ENCODE data around the gene DOCK6. TPM values are rescaled to one million over a fixed set of nuclear protein-coding genes. Genes with fewer than 3 reads are reported as not detected.

Gene DOCK6
- total RNA-seq, 1 donor, result 183 TPM

DNA sequence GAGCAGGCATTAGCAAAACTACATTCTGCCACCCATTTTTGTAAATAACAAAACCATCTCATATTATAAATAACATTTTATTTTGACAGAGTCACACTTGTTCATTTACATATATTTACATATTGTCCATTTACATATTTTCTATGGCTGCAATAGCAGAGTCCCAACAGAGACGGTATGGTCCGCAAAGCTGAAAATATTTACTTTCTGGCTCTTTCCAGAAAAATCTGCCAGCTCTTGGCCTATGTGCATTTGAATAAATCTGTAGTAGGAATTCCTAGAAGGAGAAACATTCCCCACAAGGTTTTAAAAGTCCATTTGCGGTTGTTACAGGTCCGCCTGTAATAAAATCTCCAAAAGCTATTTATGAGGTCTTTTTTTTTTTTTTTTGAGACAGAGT, 27.9 kb upstream of the DOCK6 start:
- DNase-seq (ENCODE audit: insufficient read length, low spot score, missing footprints), result peak; percentile 14
- Histone ChIP-seq H3K4me1 (ENCODE audit: insufficient read depth, low read length) (peaks cover 12% of the 10 kb centered on the region), H2AFZ (ENCODE audit: low read length) (no peak overlapping the region), H3K79me2 (ENCODE audit: insufficient read depth, low read length) (no peaks in the 10 kb centered on the region), H3K36me3 (ENCODE audit: insufficient read depth, low read length) (no peaks in the 10 kb centered on the region), H3K9me3 (ENCODE audit: low read depth, low read length) (no peaks in the 10 kb centered on the region), H3K27ac (ENCODE audit: low read depth, low read length) (no peak overlapping the region), H3K4me3 (ENCODE audit: insufficient read depth, low read length) (no peak overlapping the region), H3K27me3 (ENCODE audit: insufficient read depth, low read length) (no peaks in the 10 kb centered on the region), H3K4me2 (ENCODE audit: insufficient read depth, low read length) (no peak overlapping the region), H4K20me1 (ENCODE audit: insufficient read depth, low read length) (no peaks in the 10 kb centered on the region)
- no peak for TF ChIP-seq CTCF (IDR thresholded peaks at IDR 0.05; ENCODE audit: extremely low read depth, low read depth, low read length)

DNA sequence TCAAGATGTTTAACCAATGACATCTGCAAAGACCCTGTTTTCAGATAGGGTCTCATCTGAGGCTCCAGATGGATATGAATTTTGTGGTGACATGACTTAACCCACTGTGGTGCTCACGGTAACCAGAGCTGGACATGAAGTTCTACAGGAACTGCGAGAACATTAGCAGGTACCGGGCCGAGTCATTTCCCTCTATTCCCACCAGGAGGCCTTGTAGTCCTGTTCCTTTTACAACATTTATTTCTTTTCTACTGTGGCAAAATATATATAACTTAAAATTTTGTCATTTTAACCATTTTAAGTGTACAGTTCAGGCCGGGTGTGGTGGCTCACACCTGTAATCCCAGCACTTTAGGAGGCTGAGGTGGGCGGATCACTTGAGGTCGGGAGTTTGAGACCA, 26.0 kb upstream of the DOCK6 start:
- DNase-seq (ENCODE audit: insufficient read length, low spot score, missing footprints), result peak; percentile 56
- H2AFZ ChIP-seq (ENCODE audit: low read length), result no peak overlapping the region
- TF ChIP-seq CTCF (IDR thresholded peaks at IDR 0.05; ENCODE audit: extremely low read depth, low read depth, low read length), result peak; percentile 57
- H3K79me2 ChIP-seq (ENCODE audit: insufficient read depth, low read length), result no peaks in the 10 kb centered on the region
- H3K4me1 ChIP-seq (ENCODE audit: insufficient read depth, low read length), result peaks cover 6% of the 10 kb centered on the region
- no peaks in the 10 kb centered on the region for H3K9me3 ChIP-seq (ENCODE audit: low read depth, low read length)
- H4K20me1 ChIP-seq (ENCODE audit: insufficient read depth, low read length), result no peaks in the 10 kb centered on the region
- H3K36me3 ChIP-seq (ENCODE audit: insufficient read depth, low read length), result no peaks in the 10 kb centered on the region
- no peaks in the 10 kb centered on the region for H3K27me3 ChIP-seq (ENCODE audit: insufficient read depth, low read length)
- no peak overlapping the region for H3K27ac ChIP-seq (ENCODE audit: low read depth, low read length)
- H3K4me2 ChIP-seq (ENCODE audit: insufficient read depth, low read length), result no peak overlapping the region
- no peak overlapping the region for H3K4me3 ChIP-seq (ENCODE audit: insufficient read depth, low read length)

DNA sequence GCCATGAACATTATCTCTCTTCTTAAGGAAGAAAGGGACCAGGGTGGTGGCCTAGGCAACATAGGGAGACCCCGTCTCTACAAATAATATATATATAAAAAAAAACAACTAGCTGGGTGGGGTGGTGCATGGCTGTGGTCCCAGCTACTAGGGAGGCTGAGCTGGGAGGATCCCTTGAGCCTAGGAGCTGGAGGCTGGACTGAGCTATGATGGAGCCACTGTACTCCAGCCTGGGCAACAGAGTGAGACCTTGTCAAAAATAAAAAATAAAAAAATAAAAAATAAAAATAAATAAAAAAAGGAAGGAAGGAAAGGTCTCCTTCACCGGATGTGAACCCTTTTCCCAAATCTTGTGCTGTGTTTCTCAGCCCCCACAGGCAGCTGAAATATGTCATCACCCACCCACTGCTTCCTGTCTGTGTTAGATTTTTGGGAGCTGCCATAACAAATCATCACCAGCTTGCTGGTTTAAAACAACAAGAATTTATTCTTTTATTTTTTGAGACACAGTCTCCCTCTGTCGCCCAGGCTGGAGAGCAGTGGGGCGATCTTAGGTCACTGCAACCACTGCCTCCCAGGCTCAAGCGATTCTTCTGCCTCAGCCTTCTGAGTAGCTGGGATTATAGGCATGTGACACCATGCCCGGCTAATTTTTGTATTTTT, 24.1 kb upstream of the DOCK6 start:
- H3K79me2 ChIP-seq (ENCODE audit: insufficient read depth, low read length), result no peaks in the 10 kb centered on the region
- peak; percentile 32 for TF ChIP-seq CTCF (IDR thresholded peaks at IDR 0.05; ENCODE audit: extremely low read depth, low read depth, low read length)
- peak overlapping the region; percentile 82 for H2AFZ ChIP-seq (ENCODE audit: low read length)
- H3K4me2 ChIP-seq (ENCODE audit: insufficient read depth, low read length), result peak overlapping the region; percentile 40
- no peak overlapping the region for H3K4me3 ChIP-seq (ENCODE audit: insufficient read depth, low read length)
- no peak overlapping the region for H3K27ac ChIP-seq (ENCODE audit: low read depth, low read length)
- no peaks in the 10 kb centered on the region for H3K36me3 ChIP-seq (ENCODE audit: insufficient read depth, low read length)
- no peaks in the 10 kb centered on the region for H3K9me3 ChIP-seq (ENCODE audit: low read depth, low read length)
- DNase-seq (ENCODE audit: insufficient read length, low spot score, missing footprints), result no peak
- peaks cover 5% of the 10 kb centered on the region for H3K4me1 ChIP-seq (ENCODE audit: insufficient read depth, low read length)
- no peaks in the 10 kb centered on the region for H4K20me1 ChIP-seq (ENCODE audit: insufficient read depth, low read length)
- H3K27me3 ChIP-seq (ENCODE audit: insufficient read depth, low read length), result no peaks in the 10 kb centered on the region

DNA sequence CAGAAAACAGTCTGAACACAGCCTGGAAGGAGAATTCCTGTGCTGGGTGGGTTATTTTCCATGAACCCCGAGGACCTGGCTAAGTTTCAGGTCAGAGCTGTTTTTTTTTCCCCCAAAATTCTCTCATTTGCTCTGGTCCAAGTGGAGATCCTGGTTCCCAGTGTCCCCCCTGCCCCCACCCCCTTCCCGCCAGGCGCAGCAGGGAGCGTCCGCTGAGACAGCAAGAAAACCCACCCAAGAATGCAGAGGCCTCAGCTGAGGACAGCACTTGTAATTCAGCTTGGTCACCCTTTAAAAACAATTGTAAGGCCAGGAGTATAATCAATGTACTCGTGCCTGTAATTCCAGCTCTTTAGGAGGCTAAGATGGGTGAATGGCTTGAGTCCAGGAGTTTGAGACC, 22.2 kb upstream of the DOCK6 start:
- H3K4me3 ChIP-seq (ENCODE audit: insufficient read depth, low read length), result no peak overlapping the region
- no peaks in the 10 kb centered on the region for H4K20me1 ChIP-seq (ENCODE audit: insufficient read depth, low read length)
- no peaks in the 10 kb centered on the region for H3K36me3 ChIP-seq (ENCODE audit: insufficient read depth, low read length)
- H3K79me2 ChIP-seq (ENCODE audit: insufficient read depth, low read length), result no peaks in the 10 kb centered on the region
- peaks cover 5% of the 10 kb centered on the region for H3K4me1 ChIP-seq (ENCODE audit: insufficient read depth, low read length)
- no peak overlapping the region for H3K27ac ChIP-seq (ENCODE audit: low read depth, low read length)
- H3K9me3 ChIP-seq (ENCODE audit: low read depth, low read length), result no peaks in the 10 kb centered on the region
- DNase-seq (ENCODE audit: insufficient read length, low spot score, missing footprints), result peak; percentile 49
- no peak overlapping the region for H3K4me2 ChIP-seq (ENCODE audit: insufficient read depth, low read length)
- no peak overlapping the region for H2AFZ ChIP-seq (ENCODE audit: low read length)
- peaks cover 2% of the 10 kb centered on the region for H3K27me3 ChIP-seq (ENCODE audit: insufficient read depth, low read length)
- no peak for TF ChIP-seq CTCF (IDR thresholded peaks at IDR 0.05; ENCODE audit: extremely low read depth, low read depth, low read length)

Data from osteoblast (primary cell).